K562 (cell line): ENCODE measurements around the gene PCDHB7. TPM values are rescaled to one million over a fixed set of nuclear protein-coding genes. Genes with fewer than 3 reads are reported as not detected.
"Not testable (repeated sequence)": the region's sequence is repeated elsewhere in the genome, so short reads cannot be mapped to it uniquely, and the experiment has no call there.

Source experiments
- ATAC-seq: fragments of 200-7000 bp; cut with Tn5 transposase; 3 replicates; pipeline ENCODE4 v1.9.1; 2020; ENCODE audit warnings: moderate library complexity
- BruUV-seq: library from RNA; stranded (reverse); fragments of 400-500 nt; replicated peaks from 2 replicates; lab custom pipeline; 2021; lab: Mats Ljungman, UMichigan
- CTCF ChIA-PET: fragments of 300-600 bp; formaldehyde crosslinking; extraction: SDS; loops from one replicate; lab custom pipeline; 2021; ENCODE audit warnings: low intra/inter-chr PET ratio; lab: Yijun Ruan, JAX
- POLR2A ChIA-PET: fragments of 300-600, 350-650 bp; sonication (Branson Sonifier 250); formaldehyde crosslinking; extraction: SDS; loops from one replicate; lab custom pipeline; 2021; ENCODE audit warnings: antibody characterized with exemption, inconsistent platforms; lab: Yijun Ruan, JAX
- DNase-seq, 4 experiments: peaks; one replicate each; pipeline versions ENCODE4 v3.0.0 to v3.0.0-alpha.2; 2011 to 2018; ENCODE audit warnings: low spot score in 3 of 4, mixed read lengths in 3 of 4; ENCODE audit errors: extremely low read depth in 1 of 4
- FAIRE-seq: peaks from 2 replicates; lab custom pipeline; 2011; peaks lifted over from hg19 to GRCh38; lab: Jason Lieb, UNC
- H2AFZ ChIP-seq: 2 replicates; pipeline ENCODE4 v1.6.0; 2011; ENCODE audit warnings: low read depth, low read length, control low read depth, inconsistent platforms
- H3K27ac ChIP-seq: fragments of 200-600 bp; 3 replicates; pipeline ENCODE4 v1.8.0; 2011; ENCODE audit warnings: low read depth, mild to moderate bottlenecking, control low read depth, inconsistent platforms, low read length, moderate library complexity, mixed read lengths; ENCODE audit errors: extremely low read depth
- H3K27me3 ChIP-seq, 2 experiments: fragments of 300-600 bp in 1 of 2; 2 replicates in 1 of 2; 3 replicates in 1 of 2; pipeline versions ENCODE4 v1.6.0 to v1.8.0; 2011; ENCODE audit warnings: inconsistent platforms in 2 of 2, low read length in 2 of 2, mild to moderate bottlenecking in 1 of 2, mixed read lengths in 1 of 2, moderate library complexity in 1 of 2; ENCODE audit not compliant: control insufficient read depth in 2 of 2, insufficient read depth in 2 of 2
- H3K36me3 ChIP-seq: fragments of 300-600 bp; 3 replicates; pipeline ENCODE4 v1.8.0; 2011; ENCODE audit warnings: mild to moderate bottlenecking, low read length, inconsistent platforms; ENCODE audit not compliant: control insufficient read depth, insufficient read depth
- H3K4me1 ChIP-seq, 2 experiments: fragments of 200-600 bp in 1 of 2; replicated peaks in 1 of 2; 2 replicates in 1 of 2; 3 replicates in 1 of 2; pipeline versions ENCODE4 v1.5.1 to v1.8.0; 2011; ENCODE audit warnings: inconsistent platforms in 2 of 2, low read length in 2 of 2, mild to moderate bottlenecking in 1 of 2, mixed read lengths in 1 of 2, moderate library complexity in 1 of 2; ENCODE audit not compliant: control insufficient read depth in 2 of 2, insufficient read depth in 2 of 2
- H3K4me2 ChIP-seq: 2 replicates; pipeline ENCODE4 v1.6.1; 2011; ENCODE audit warnings: low read length, control low read depth, inconsistent platforms, mixed read lengths; ENCODE audit not compliant: insufficient read depth
- H3K4me3 ChIP-seq: fragments of 200-600 bp; sonication (generic), shearing (Covaris generic); 2 replicates; pipeline ENCODE4 v1.5.1; 2016; ENCODE audit warnings: control low read depth, inconsistent platforms
- H3K79me2 ChIP-seq: fragments of 200-600 bp; 3 replicates; pipeline ENCODE4 v1.8.0; 2011; ENCODE audit warnings: low read length, inconsistent platforms; ENCODE audit not compliant: control insufficient read depth, insufficient read depth
- H3K9ac ChIP-seq, 2 experiments: 2 replicates each; pipeline versions ENCODE4 v1.6.0 to v1.6.1; 2011; ENCODE audit warnings: low read depth in 2 of 2, low read length in 2 of 2, control low read depth in 1 of 2, inconsistent platforms in 1 of 2, mild to moderate bottlenecking in 1 of 2, mixed read lengths in 1 of 2; ENCODE audit not compliant: insufficient read depth in 1 of 2
- H3K9me1 ChIP-seq: one replicate; pipeline ENCODE4 v1.6.0; 2011; ENCODE audit warnings: inconsistent platforms, mild to moderate bottlenecking, low read length, moderate library complexity; ENCODE audit not compliant: control insufficient read depth, insufficient read depth
- H3K9me3 ChIP-seq: replicated peaks from 2 replicates; pipeline ENCODE4 v1.5.1; 2011; ENCODE audit warnings: low read depth, low read length, inconsistent platforms; ENCODE audit not compliant: control insufficient read depth, insufficient read depth
- H4K20me1 ChIP-seq: replicated peaks from 2 replicates; pipeline ENCODE4 v1.6.1; 2011; ENCODE audit warnings: low read length, inconsistent platforms, mixed read lengths; ENCODE audit not compliant: control insufficient read depth, insufficient read depth
- BACH1 ChIP-seq: fragments of 200-800 bp; sonication (Bioruptor generic); IDR thresholded peaks from 2 replicates; pipeline ENCODE4 v1.6.1; 2016; ENCODE audit warnings: missing genetic modification characterization, missing compliant biosample characterization
- CEBPZ ChIP-seq: fragments of 150-350 bp; IDR thresholded peaks from 2 replicates; pipeline ENCODE4 v1.6.1; 2014; ENCODE audit warnings: low read depth, mild to moderate bottlenecking, low read length, borderline replicate concordance
- CGGBP1 ChIP-seq: fragments of 250-450 bp; sonication (Bioruptor Pico); IDR thresholded peaks from 2 replicates; pipeline ENCODE4 v1.9.0; 2021; ENCODE audit warnings: mild to moderate bottlenecking
- NCOA4 ChIP-seq: fragments of 450-650 bp; IDR thresholded peaks from 2 replicates; pipeline ENCODE4 v1.6.1; 2018; ENCODE audit warnings: mild to moderate bottlenecking; ENCODE audit not compliant: partially characterized antibody
- RAD21 ChIP-seq, 2 experiments: fragments of 250-450 bp in 1 of 2; fragments of 450-650 bp in 1 of 2; sonication (Bioruptor Pico) in 1 of 2; formaldehyde crosslinking in 1 of 2; IDR thresholded peaks in 1 of 2; conservative IDR thresholded peaks in 1 of 2; 2 replicates each; pipeline versions ENCODE4 v1.4.0 to v1.8.0; 2020 to 2022; ENCODE audit warnings: mild to moderate bottlenecking in 2 of 2, moderate library complexity in 1 of 2
- TEAD2 ChIP-seq: fragments of 450-650 bp; IDR thresholded peaks from 2 replicates; pipeline ENCODE4 v1.6.1; 2016; ENCODE audit warnings: missing genetic modification characterization, control low read depth, missing compliant biosample characterization
- ZNF316 ChIP-seq: fragments of 450-650 bp; IDR thresholded peaks from 2 replicates; pipeline ENCODE4 v1.6.1; 2016
- WGBS: fragments of 100-300 bp; shearing (Covaris generic); methylation state at CpG from one replicate; pipeline ENCODE4 v1.1.6; 2016; ENCODE audit warnings: low coverage, mixed read lengths; ENCODE audit not compliant: insufficient coverage; ENCODE audit errors: missing lambda C conversion rate; 5-methylcytosine and 5-hydroxymethylcytosine counted together
- in situ Hi-C: fragments of 300-500 bp; cut with MboI; formaldehyde crosslinking; loops from 4 replicates; pipeline ENCODE4 v1.15.0; 2018; ENCODE audit warnings: inconsistent platforms, mixed read lengths
- intact Hi-C: fragments of 100-400 bp; cut with micrococcal nuclease; formaldehyde crosslinking; loops from 2 replicates; pipeline ENCODE4 v1.14.2; 2022
- polyA plus RNA-seq, 8 experiments: library from polyadenylated mRNA; depleted of rRNA in 4 of 8; stranded (reverse) in 5 of 8; unstranded in 3 of 8; fragments of >200 nt; fragmentation: Nextera tagmentation in 2 of 8; fragmentation: Illumina TruSeq in 1 of 8; extraction: Ambion mirVana in 2 of 8; extraction: Trizol in 1 of 8; gene quantifications; 2 replicates each; pipeline versions ENCODE4 v1.2.1 to v1.2.3, GENCODE V29; 2011 to 2014; ENCODE audit warnings: inconsistent platforms in 1 of 8, missing spikeins in 1 of 8
- total RNA-seq, 7 experiments: library from RNA; depleted of rRNA in 6 of 7; stranded (reverse); fragments of >200 nt in 6 of 7; fragmentation: Illumina TruSeq in 2 of 7; extraction: Trizol in 2 of 7; gene quantifications; 2 replicates each; pipeline versions ENCODE4 v1.2.1 to v1.2.3, GENCODE V29; 2011 to 2021; ENCODE audit warnings: low replicate concordance in 1 of 7

PCDHB7 gene
- total and polyA plus RNA-seq, 9 of the 15 experiments (the other 6 are each of a cell fraction or from before 2014, with no cell fraction given) = not detected

- TF ChIP-seq CEBPZ (no peak), BACH1 (tag) (no peak), TEAD2 (tag) (no peak), NCOA4 (no peak), RAD21 (CRISPR knock-in tag; conservative IDR thresholded peaks at IDR 0.05 in 1 of 2, IDR thresholded peaks at IDR 0.05 in 1 of 2) (peak; percentile 9 to 29; a peak in 1 of 4 replicates), ZNF316 (no peak), CGGBP1 (no peak)
Observed at GRCh38 chr5:141192110-141192725, 19.8 kb downstream of the PCDHB7 start, which contains the start of gene PCDHB10 (continued).

GRCh38 chr5:141194332-141194731, 21.9 kb downstream of the PCDHB7 start:
- WGBS = 13% methylated on average over 3 of the region's 37 CpGs
- in situ Hi-C loops, FAIRE-seq, H3K36me3 ChIP-seq, H3K4me1 ChIP-seq, H3K27ac ChIP-seq, POLR2A ChIA-PET, H3K4me3 ChIP-seq, H2AFZ ChIP-seq, H3K27me3 ChIP-seq, H4K20me1 ChIP-seq, H3K9me1 ChIP-seq, H3K9ac ChIP-seq, H3K4me2 ChIP-seq, H3K79me2 ChIP-seq, H3K9me3 ChIP-seq, CTCF ChIA-PET, BruUV-seq, DNase-seq, intact Hi-C loops, ATAC-seq: not testable (repeated sequence)
